Psoas muscle (tissue), 8 donors: ENCODE data around the gene RILP. TPM values are rescaled to one million over a fixed set of nuclear protein-coding genes. Genes with fewer than 3 reads are reported as not detected.

ENCODE experiments used
- ATAC-seq, 4 donors: fragments of 200-7000 bp; cut with Tn5 transposase; one replicate each; pipeline ENCODE4 v1.9.1; 2020; ENCODE audit warnings: moderate library complexity in 3 of 4, mild to moderate bottlenecking in 2 of 4
- DNase-seq, 2 donors: peaks; one replicate each; pipeline ENCODE4 v3.0.0-alpha.2; 2020
- H3K27ac ChIP-seq: fragments of 200-600 bp; one replicate; pipeline ENCODE4 v1.8.0; 2022
- H3K27me3 ChIP-seq, 3 donors: fragments of 200-600 bp in 1 of 3; one replicate each; pipeline versions ENCODE4 v1.6.1 to v1.8.0; 2013 to 2022; ENCODE audit warnings: low read length in 2 of 3, mild to moderate bottlenecking in 2 of 3, moderate library complexity in 1 of 3; ENCODE audit not compliant: insufficient read depth in 3 of 3
- H3K36me3 ChIP-seq, 2 donors: fragments of 200-600 bp in 1 of 2; one replicate each; pipeline versions ENCODE4 v1.6.1 to v1.8.0; 2013 to 2022; ENCODE audit warnings: low read depth in 1 of 2, mild to moderate bottlenecking in 1 of 2, moderate library complexity in 1 of 2; ENCODE audit not compliant: insufficient read depth in 1 of 2
- H3K4me1 ChIP-seq: fragments of 200-600 bp; one replicate; pipeline ENCODE4 v1.8.0; 2022
- H3K4me3 ChIP-seq: fragments of 200-600 bp; one replicate; pipeline ENCODE4 v1.8.0; 2022; ENCODE audit warnings: mild to moderate bottlenecking
- H3K9me3 ChIP-seq: fragments of 200-600 bp; one replicate; pipeline ENCODE4 v1.8.0; 2022
- WGBS, 3 donors: extraction: QIAGEN DNeasy Blood & Tissue Kit; methylation state at CpG; one replicate each; pipeline versions ENCODE4 v1.1.6 to v1.1.7; 2013; 5-methylcytosine and 5-hydroxymethylcytosine counted together
- intact Hi-C, 2 donors: fragments of 100-400 bp; cut with DNase I; formaldehyde crosslinking; loops; one replicate each; pipeline versions ENCODE4 v1.11.0 to v1.14.2; 2022
- polyA plus RNA-seq, 3 donors: library from polyadenylated mRNA; stranded (reverse); fragments of 200-250 nt; gene quantifications; one replicate each; pipeline ENCODE4 v1.2.3, GENCODE V29; 2013
- total RNA-seq, 4 donors: library from RNA; stranded (reverse); fragmentation: NEBNext Ultra II Directional in 2 of 4; extraction: Animal tissue kit (Norgen Biotek cat#: 25700) in 2 of 4; gene quantifications; one replicate each; pipeline versions ENCODE4 v1.2.1 to v1.2.4, GENCODE V29; 2021 to 2023
- TF ChIP-seq, protein P1 (sequence below): fragments of 200-600 bp; IDR thresholded peaks from one replicate; pipeline ENCODE4 v1.8.0; 2022; ENCODE audit warnings: antibody characterized with exemption
- donor health status: healthy with polysubstance abuse.
- donor health status: DM: no; HTN: no; CAD: no; lungs with moderate emphysema.
- donor health status: Bipolar disorder and iron deficiency.
- donor health status: healthy.
- donor health status: DM: yes; HTN: yes; CAD: no.
- donor health status: DM: no; HTN: no; CAD: no.
- donor health status: DM: no; HTN: no; CAD: no.
- donor health status: DM: yes; HTN: yes; CAD: no.

The RILP gene
- total and polyA plus RNA-seq, 7 donors, result 23.3 to 49.9 (median 29.9) TPM

DNA sequence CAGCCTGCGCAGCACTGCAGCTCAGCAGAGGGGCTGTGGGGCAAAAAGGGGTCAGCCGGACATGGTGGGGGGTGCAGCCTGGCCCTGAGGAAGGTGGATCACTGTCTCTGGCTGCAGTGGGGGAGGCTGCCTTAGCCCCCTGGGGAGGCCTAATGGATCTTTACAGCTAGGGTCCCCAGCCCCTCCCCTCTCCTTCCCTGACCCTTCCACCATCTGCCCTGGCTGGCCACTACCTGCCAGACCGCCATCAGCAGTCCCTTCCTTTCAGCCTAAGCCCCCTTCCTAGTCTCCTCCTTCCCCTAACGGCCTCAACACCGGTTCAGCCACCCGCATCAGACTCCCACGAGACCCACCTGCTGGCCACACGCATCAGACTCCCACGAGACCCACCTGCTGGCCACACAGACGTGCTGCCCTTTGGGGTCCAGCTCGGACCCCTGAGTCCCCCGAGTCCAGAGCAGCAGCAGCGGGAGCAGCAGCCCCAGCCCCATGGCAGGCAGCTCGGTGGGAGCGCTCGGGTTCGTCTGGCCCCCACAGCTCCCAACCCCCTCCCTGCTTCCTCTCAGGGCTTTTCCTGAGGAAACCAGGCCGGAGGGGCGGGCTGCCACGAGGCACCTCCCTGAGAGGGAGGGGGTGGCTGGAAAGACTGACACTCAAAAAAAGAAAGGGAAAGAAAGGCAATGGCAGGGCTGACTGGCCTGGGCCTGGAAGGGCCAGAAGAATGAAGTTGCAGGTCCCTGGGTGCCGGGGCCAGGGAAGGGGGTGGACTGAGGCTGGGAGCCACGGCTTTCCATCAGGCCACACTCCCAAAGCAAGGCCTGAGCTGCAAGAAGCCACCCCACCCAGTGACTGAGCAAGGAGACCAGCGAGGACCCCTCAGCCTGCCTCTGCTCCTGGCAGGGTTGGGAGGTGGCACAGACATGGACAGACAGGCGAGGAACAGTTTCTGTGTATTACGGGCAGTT, 4.2 kb downstream of the RILP start, which contains the start of gene SCARF1:
Gene SCARF1, minus strand, starts transcription at position 526 of the 965 bp plus-strand sequence. Its CDS starts 35 bp downstream, at position 491.
- Histone ChIP-seq H3K4me3 (peak within 1 kb of the TSS; percentile 61), H3K27me3 (no peaks in the 10 kb centered on the region), H3K4me1 (peaks cover 24% of the 10 kb centered on the region), H3K27ac (peak within 1 kb of the TSS; percentile 48), H3K9me3 (no peaks in the 10 kb centered on the region), H3K36me3 (peaks cover 0 to 32% of the 10 kb centered on the region in 2 donors)
- DNase-seq, result peak; percentile 59 to 78
- intact Hi-C loops, result loop anchor here in 1 of 2 donors (5.0 kb wide), 1 partner anchor 68 kb away; no protein-coding TSS in a partner anchor
- WGBS, 3 donors, result 68 to 75% (median 70%) methylated on average over 24 to 25 of the region's 25 CpGs
- ATAC-seq, result no peak
- TF ChIP-seq, protein P1, sequence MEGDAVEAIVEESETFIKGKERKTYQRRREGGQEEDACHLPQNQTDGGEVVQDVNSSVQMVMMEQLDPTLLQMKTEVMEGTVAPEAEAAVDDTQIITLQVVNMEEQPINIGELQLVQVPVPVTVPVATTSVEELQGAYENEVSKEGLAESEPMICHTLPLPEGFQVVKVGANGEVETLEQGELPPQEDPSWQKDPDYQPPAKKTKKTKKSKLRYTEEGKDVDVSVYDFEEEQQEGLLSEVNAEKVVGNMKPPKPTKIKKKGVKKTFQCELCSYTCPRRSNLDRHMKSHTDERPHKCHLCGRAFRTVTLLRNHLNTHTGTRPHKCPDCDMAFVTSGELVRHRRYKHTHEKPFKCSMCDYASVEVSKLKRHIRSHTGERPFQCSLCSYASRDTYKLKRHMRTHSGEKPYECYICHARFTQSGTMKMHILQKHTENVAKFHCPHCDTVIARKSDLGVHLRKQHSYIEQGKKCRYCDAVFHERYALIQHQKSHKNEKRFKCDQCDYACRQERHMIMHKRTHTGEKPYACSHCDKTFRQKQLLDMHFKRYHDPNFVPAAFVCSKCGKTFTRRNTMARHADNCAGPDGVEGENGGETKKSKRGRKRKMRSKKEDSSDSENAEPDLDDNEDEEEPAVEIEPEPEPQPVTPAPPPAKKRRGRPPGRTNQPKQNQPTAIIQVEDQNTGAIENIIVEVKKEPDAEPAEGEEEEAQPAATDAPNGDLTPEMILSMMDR, result no peak

DNA sequence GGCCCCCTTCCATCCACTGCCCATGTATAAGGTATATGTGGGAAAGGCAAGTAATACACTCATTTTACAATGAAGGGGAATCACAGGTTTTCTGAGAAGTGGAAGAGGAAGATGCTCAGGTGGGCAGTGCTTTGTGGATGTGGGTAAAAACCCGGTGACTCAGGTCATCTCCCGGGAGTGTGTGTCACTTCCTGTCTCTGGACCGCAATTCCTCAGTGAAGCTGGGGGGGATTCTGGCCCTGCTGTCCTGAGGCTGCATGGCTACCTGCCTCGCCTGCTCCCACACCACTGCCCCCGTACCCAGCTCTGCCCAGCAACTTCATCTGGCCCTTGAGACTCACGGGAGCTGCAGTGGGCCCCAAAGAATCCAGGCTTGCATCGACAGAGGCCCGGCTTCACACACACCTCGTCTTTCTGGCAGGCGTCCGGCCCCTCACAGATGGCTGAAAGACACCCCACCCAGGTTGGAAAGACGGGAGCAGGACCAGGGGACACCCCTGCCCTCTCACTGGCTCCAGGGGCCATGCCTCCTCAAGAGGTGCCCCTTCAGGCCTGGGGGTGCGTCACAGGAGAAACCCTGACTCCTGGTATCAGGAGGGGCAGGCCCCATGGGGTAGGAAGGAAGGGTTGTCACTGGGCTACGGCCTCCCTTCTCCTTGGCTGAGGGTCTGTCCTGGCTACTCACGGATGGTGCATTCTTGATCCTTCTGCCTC, 5.0 kb downstream of the RILP start:
- no peak for ATAC-seq
- peaks cover 0 to 28% of the 10 kb centered on the region in 2 donors for H3K36me3 ChIP-seq
- peak overlapping the region; percentile 63 for H3K27ac ChIP-seq
- DNase-seq, result no peak
- intact Hi-C loops, result loop anchor here in 1 of 2 donors (5.0 kb wide), 1 partner anchor 67 kb away; no protein-coding TSS in a partner anchor
- no peaks in the 10 kb centered on the region for H3K27me3 ChIP-seq
- TF ChIP-seq, protein P1, result no peak
- H3K4me1 ChIP-seq, result peaks cover 23% of the 10 kb centered on the region
- 67 to 74% (median 71%) methylated on average over 15 of the region's 15 CpGs for WGBS, 3 donors
- no peaks in the 10 kb centered on the region for H3K9me3 ChIP-seq
- peak overlapping the region; percentile 61 for H3K4me3 ChIP-seq

DNA sequence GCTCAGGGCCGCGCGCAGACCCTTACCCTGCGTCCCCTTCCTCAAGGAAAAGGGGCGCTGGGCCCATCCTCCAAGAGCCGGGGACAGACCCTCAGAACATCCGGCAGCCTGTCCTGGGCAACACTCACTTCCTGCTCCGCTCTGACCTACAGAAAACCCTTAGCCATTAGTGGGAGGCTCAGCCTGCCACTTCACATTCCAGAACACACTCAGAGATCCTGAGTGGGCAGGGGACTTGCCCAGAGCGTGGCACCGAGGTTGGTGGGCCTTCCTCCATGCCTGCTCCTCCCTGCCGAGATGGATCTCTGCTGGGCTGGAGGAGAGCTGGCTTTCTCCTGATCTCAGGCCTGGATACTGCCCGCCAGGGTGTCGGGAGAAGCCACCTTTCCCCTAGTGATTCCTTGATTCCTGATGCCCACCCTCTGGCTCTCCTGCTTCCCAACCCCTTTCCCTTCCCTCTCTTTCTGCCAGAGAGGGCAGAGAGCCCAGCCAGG, 5.6 kb downstream of the RILP start:
- TF ChIP-seq, protein P1, result no peak
- no peak for DNase-seq
- WGBS, 3 donors, result 43 to 71% (median 47%) methylated on average over 9 to 13 of the region's 13 CpGs

DNA sequence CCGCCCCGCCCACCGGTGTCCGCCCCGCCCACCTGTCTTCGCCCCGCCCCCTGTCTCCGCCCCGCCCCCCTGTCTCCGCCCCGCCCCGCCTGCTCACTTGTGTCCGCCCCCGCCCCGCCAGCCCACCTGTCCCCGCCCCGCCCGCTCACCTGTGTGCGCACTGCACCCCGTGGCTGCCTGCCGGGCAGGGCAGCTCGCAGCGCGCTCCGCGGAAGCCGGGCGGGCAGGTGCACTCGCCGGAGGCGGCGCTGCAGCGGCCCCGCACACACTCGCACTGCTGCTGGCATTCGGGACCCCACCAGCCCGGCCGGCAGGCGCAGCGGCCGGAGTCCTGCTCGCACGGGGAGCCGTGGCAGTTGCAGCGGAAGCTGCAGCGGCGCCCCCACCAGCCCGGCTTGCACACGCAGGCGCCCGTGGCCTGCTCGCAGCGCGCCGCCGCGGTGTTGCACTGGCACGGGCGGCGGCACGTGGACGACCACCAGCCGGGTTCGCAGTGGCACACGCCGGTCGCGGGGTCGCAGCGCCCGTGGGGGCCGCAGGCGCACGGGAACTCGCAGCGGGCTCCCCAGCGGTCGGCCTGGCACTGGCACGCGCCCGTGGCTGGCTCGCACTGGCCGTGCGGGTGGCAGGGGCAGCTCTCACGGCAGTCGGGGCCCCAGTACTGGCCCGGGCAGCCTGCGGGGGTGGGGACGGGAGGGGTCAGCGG, 6.2 kb downstream of the RILP start:
- DNase-seq, result peak; percentile 49 to 67
- peaks cover 23% of the 10 kb centered on the region for H3K4me1 ChIP-seq

More for the DNA sequence above, 5.6 kb downstream of the RILP start:
- H3K36me3 ChIP-seq, result peaks cover 0 to 28% of the 10 kb centered on the region in 2 donors
- peak overlapping the region; percentile 63 for H3K27ac ChIP-seq
- peak overlapping the region; percentile 61 for H3K4me3 ChIP-seq
- no peak for ATAC-seq
- no peaks in the 10 kb centered on the region for H3K9me3 ChIP-seq
- no peaks in the 10 kb centered on the region for H3K27me3 ChIP-seq
- H3K4me1 ChIP-seq, result peaks cover 23% of the 10 kb centered on the region
- intact Hi-C loops, result no loop called here

More for the DNA sequence above, 6.2 kb downstream of the RILP start:
- Histone ChIP-seq H3K9me3 (no peaks in the 10 kb centered on the region), H3K36me3 (peaks cover 0 to 28% of the 10 kb centered on the region in 2 donors), H3K27me3 (no peaks in the 10 kb centered on the region), H3K4me3 (peak overlapping the region; percentile 61), H3K27ac (peak overlapping the region; percentile 63)
- TF ChIP-seq, protein P1, result no peak
- 3% methylated on average over 56 to 90 of the region's 90 CpGs for WGBS, 3 donors
- peak in 1 of 4 donors; percentile 7 for ATAC-seq
- intact Hi-C loops, result no loop called here
